Endothelial cell of umbilical vein (primary cell): ENCODE results near the gene SIKE1. TPM values are rescaled to one million over a fixed set of nuclear protein-coding genes. Genes with fewer than 3 reads are reported as not detected.

Source experiments
- BruUV-seq: library from RNA; stranded (reverse); fragments of 400-500 nt; replicated peaks from 2 replicates; lab custom pipeline; 2021; lab: Mats Ljungman, UMichigan
- CTCF ChIA-PET: fragments of 300-600, 350-600 bp; sonication (Branson Sonifier 250); formaldehyde crosslinking; loops from one replicate; lab custom pipeline; 2021; ENCODE audit warnings: antibody characterized with exemption, inconsistent platforms; lab: Charles Lee
- POLR2A ChIA-PET: fragments of 300-600, 350-600 bp; sonication (Branson Sonifier 250); formaldehyde crosslinking; loops from one replicate; lab custom pipeline; 2021; ENCODE audit warnings: antibody characterized with exemption, inconsistent platforms; lab: Charles Lee
- DNase-seq: peaks from one replicate; pipeline ENCODE4 v3.0.0-alpha.2; 2011; ENCODE audit warnings: low read depth, low spot score
- FAIRE-seq: peaks from 2 replicates; lab custom pipeline; 2011; peaks lifted over from hg19 to GRCh38; lab: Jason Lieb, UNC
- H2AFZ ChIP-seq: 2 replicates; pipeline ENCODE4 v1.6.0; 2012; ENCODE audit warnings: low read depth, low read length, control low read depth, inconsistent platforms
- H3K27ac ChIP-seq: 2 replicates; pipeline ENCODE4 v1.5.1; 2011; ENCODE audit warnings: low read depth, mild to moderate bottlenecking, control low read depth, low read length, moderate library complexity; ENCODE audit not compliant: insufficient read depth
- H3K27me3 ChIP-seq, 2 experiments: 2 replicates each; pipeline versions ENCODE4 v1.6.0 to v1.6.1; 2011; ENCODE audit warnings: low read length in 2 of 2, mixed read lengths in 1 of 2; ENCODE audit not compliant: control insufficient read depth in 2 of 2, insufficient read depth in 2 of 2
- H3K36me3 ChIP-seq, 2 experiments: 2 replicates in 1 of 2; 3 replicates in 1 of 2; pipeline ENCODE4 v1.5.1; 2011; ENCODE audit warnings: low read length in 2 of 2, mild to moderate bottlenecking in 1 of 2, moderate library complexity in 1 of 2; ENCODE audit not compliant: control insufficient read depth in 2 of 2, insufficient read depth in 2 of 2; ENCODE audit errors: extremely low read depth in 1 of 2
- H3K4me1 ChIP-seq: 3 replicates; pipeline ENCODE4 v1.5.1; 2011; ENCODE audit warnings: mild to moderate bottlenecking, low read length; ENCODE audit not compliant: control insufficient read depth, insufficient read depth; ENCODE audit errors: extremely low read depth
- H3K4me2 ChIP-seq: 2 replicates; pipeline ENCODE4 v1.6.1; 2011; ENCODE audit warnings: low read length, control low read depth, mixed read lengths; ENCODE audit not compliant: insufficient read depth
- H3K4me3 ChIP-seq, 3 experiments: fragments of 200-600 bp in 1 of 3; sonication (generic), shearing (Covaris generic) in 1 of 3; replicated peaks in 1 of 3; 2 replicates each; pipeline ENCODE4 v1.5.1; 2011 to 2016; ENCODE audit warnings: control low read depth in 3 of 3, low read length in 3 of 3, mild to moderate bottlenecking in 2 of 3, inconsistent platforms in 1 of 3, low read depth in 1 of 3, moderate library complexity in 1 of 3; ENCODE audit not compliant: insufficient read depth in 1 of 3
- H3K79me2 ChIP-seq: 2 replicates; pipeline ENCODE4 v1.6.0; 2012; ENCODE audit warnings: low read length, inconsistent platforms; ENCODE audit not compliant: control insufficient read depth, insufficient read depth
- H3K9ac ChIP-seq: replicated peaks from 2 replicates; pipeline ENCODE3; 2011; ENCODE audit warnings: low read length, control low read depth; ENCODE audit not compliant: insufficient read depth; ENCODE audit errors: extremely low read depth
- H3K9me1 ChIP-seq: replicated peaks from 3 replicates; pipeline ENCODE4 v1.6.0; 2011; ENCODE audit warnings: mild to moderate bottlenecking, low read length; ENCODE audit not compliant: control insufficient read depth, insufficient read depth; ENCODE audit errors: extremely low read depth
- H3K9me3 ChIP-seq: replicated peaks from 2 replicates; pipeline ENCODE4 v1.5.1; 2012; ENCODE audit warnings: low read length, inconsistent platforms; ENCODE audit not compliant: control insufficient read depth, insufficient read depth
- H4K20me1 ChIP-seq: replicated peaks from 2 replicates; pipeline ENCODE3; 2011; ENCODE audit warnings: mild to moderate bottlenecking, low read length; ENCODE audit not compliant: control insufficient read depth, insufficient read depth; ENCODE audit errors: extremely low read depth
- CTCF ChIP-seq, 2 donors: IDR thresholded peaks; 1 replicate in 1 of 2; 2 replicates in 1 of 2; pipeline ENCODE4 v1.5.1; 2011; ENCODE audit warnings: low read length in 2 of 2, mild to moderate bottlenecking in 2 of 2, moderate library complexity in 2 of 2, control low read depth in 1 of 2, inconsistent platforms in 1 of 2, low read depth in 1 of 2; ENCODE audit not compliant: insufficient read depth in 1 of 2; ENCODE audit errors: extremely low read depth in 1 of 2
- EZH2 ChIP-seq: IDR thresholded peaks from 2 replicates; pipeline ENCODE4 v1.6.1; 2012; ENCODE audit warnings: borderline replicate concordance, low read depth, mild to moderate bottlenecking, moderate library complexity, low read length, inconsistent platforms; ENCODE audit not compliant: severe bottlenecking
- FOS ChIP-seq: IDR thresholded peaks from 2 replicates; pipeline ENCODE4 v1.6.1; 2011; ENCODE audit warnings: mild to moderate bottlenecking, low read length, moderate library complexity, borderline replicate concordance; ENCODE audit not compliant: insufficient read depth
- GATA2 ChIP-seq: IDR thresholded peaks from 2 replicates; pipeline ENCODE4 v1.7.0; 2011; ENCODE audit warnings: low read depth, mild to moderate bottlenecking, moderate library complexity, mixed read lengths, low read length; ENCODE audit not compliant: insufficient read length, insufficient read depth
- JUN ChIP-seq: IDR thresholded peaks from 2 replicates; pipeline ENCODE4 v1.6.1; 2011; ENCODE audit warnings: borderline replicate concordance, low read depth; ENCODE audit not compliant: insufficient read length, insufficient read depth
- MYC ChIP-seq: IDR thresholded peaks from one replicate; pipeline ENCODE4 v1.6.1; 2011; ENCODE audit warnings: mild to moderate bottlenecking, low read depth, low read length
- POLR2A ChIP-seq: IDR thresholded peaks from 2 replicates; pipeline ENCODE4 v1.6.1; 2012; ENCODE audit warnings: low read depth, mild to moderate bottlenecking, control low read depth, low read length
- POLR2AphosphoS5 ChIP-seq: IDR thresholded peaks from 2 replicates; pipeline ENCODE4 v1.6.1; 2012; ENCODE audit warnings: low read depth, mild to moderate bottlenecking, control low read depth, low read length, moderate library complexity; ENCODE audit not compliant: insufficient read depth
- dilution Hi-C: fragments of 300-500 bp; cut with MboI; formaldehyde crosslinking; loops from one replicate; pipeline ENCODE4 v1.15.0; 2019; ENCODE audit warnings: low sequenced_read_pairs; ENCODE audit not compliant: extremely low pct_ligation_motif_present
- intact Hi-C: fragments of 100-400 bp; cut with micrococcal nuclease; formaldehyde crosslinking; loops from one replicate; pipeline ENCODE4 v1.10.0; 2022
- polyA plus RNA-seq, 4 experiments: library from polyadenylated mRNA; depleted of rRNA in 3 of 4; stranded (reverse) in 3 of 4; unstranded in 1 of 4; fragments of >200 nt; gene quantifications; 2 replicates each; pipeline versions ENCODE4 v1.2.1 to v1.2.3, GENCODE V29; 2011 to 2012; ENCODE audit warnings: missing spikeins in 1 of 4
- total RNA-seq: library from RNA; stranded (reverse); gene quantifications from 2 replicates; pipeline ENCODE4 v1.2.3, GENCODE V29; 2021
- TF ChIP-seq, protein P1 (sequence below): IDR thresholded peaks from 2 replicates; pipeline ENCODE4 v1.6.1; 2011; ENCODE audit not compliant: insufficient read depth, insufficient read length

The SIKE1 gene
- total and polyA plus RNA-seq, 2 donors (not counting 3 experiments of a cell fraction or from before 2014, with no cell fraction given): 16.3 to 46.6 TPM

GRCh38 chr1:114756009-114756892, 24.2 kb downstream of the SIKE1 start:
- Histone ChIP-seq H3K36me3 (no peaks in the 10 kb centered on the region), H3K4me3 (peak overlapping the region; percentile 75 to 93 (median 91)), H3K9ac (peak overlapping the region; percentile 100), H2AFZ (no peak overlapping the region), H3K27me3 (no peaks in the 10 kb centered on the region), H3K4me2 (peak overlapping the region; percentile 97), H4K20me1 (peaks cover 33% of the 10 kb centered on the region), H3K9me1 (no peaks in the 10 kb centered on the region), H3K27ac (peak overlapping the region; percentile 98), H3K4me1 (peaks cover 28% of the 10 kb centered on the region), H3K79me2 (peaks cover 64% of the 10 kb centered on the region), H3K9me3 (no peaks in the 10 kb centered on the region)
- BruUV-seq: no TSS peak
- no peak for DNase-seq
- no peak for FAIRE-seq
- TF ChIP-seq POLR2AphosphoS5: no peak
- TF ChIP-seq MYC: no peak
- no peak for TF ChIP-seq JUN
- TF ChIP-seq POLR2A: no peak
- no peak for TF ChIP-seq EZH2
- no peak for TF ChIP-seq CTCF (IDR thresholded peaks at IDR 0.05; ENCODE audit: extremely low read depth in 1 of 2, insufficient read depth in 1 of 2, low read depth in 1 of 2, low read length in 2 of 2)
- TF ChIP-seq, protein P1, sequence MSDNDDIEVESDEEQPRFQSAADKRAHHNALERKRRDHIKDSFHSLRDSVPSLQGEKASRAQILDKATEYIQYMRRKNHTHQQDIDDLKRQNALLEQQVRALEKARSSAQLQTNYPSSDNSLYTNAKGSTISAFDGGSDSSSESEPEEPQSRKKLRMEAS: no peak
- no peak for TF ChIP-seq GATA2
- no peak for TF ChIP-seq FOS
- ChIA-PET CTCF (interaction anchor here (1.3 to 1.4 kb wide), 2 partner anchors 9 to 13 kb away, joined by 4 to 5 read pairs; no protein-coding TSS in a partner anchor), POLR2A (no interaction called here)
- dilution Hi-C loops (no loop called here), intact Hi-C loops (loop anchor here (5.0 to 10.0 kb wide), 4 partner anchors 244 to 1621 kb away; partner anchors contain the start of genes MAGI3 and TRIM33)
